Measurements from ENCODE around the gene CCDC158.

DNA sequence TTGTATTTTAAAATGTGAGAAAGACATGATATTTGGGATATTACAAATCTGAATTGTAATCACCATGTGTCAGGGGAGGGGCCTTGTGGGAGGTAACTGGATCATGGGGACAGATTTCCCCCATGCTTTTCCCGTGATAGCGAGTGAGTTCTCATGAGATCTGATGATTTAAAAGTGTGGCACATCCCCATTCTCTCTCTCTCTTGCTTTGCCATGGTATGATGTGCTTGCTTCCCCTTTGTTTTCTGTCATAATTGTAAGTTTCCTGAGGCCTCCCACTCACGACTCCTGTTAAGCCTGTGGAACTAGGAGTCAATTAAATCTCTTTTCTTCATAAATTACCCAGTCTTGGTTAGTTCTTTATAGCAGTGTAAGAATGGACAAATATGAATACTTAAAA lies 39.0 kb downstream of the CCDC158 start:
- TF ChIP-seq, protein P1, sequence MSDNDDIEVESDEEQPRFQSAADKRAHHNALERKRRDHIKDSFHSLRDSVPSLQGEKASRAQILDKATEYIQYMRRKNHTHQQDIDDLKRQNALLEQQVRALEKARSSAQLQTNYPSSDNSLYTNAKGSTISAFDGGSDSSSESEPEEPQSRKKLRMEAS (IDR thresholded peaks at IDR 0.05) = no peak
- TF ChIP-seq RAD21 (IDR thresholded peaks at IDR 0.05; ENCODE audit: low read depth) (no peak), NFIC (IDR thresholded peaks at IDR 0.05) (no peak), EP300 (IDR thresholded peaks at IDR 0.05; ENCODE audit: borderline replicate concordance) (no peak), TAF1 (IDR thresholded peaks at IDR 0.05; ENCODE audit: low read depth) (no peak), FOXM1 (IDR thresholded peaks at IDR 0.05; ENCODE audit: borderline replicate concordance, low read depth) (no peak)
- TF ChIP-seq, protein P2, sequence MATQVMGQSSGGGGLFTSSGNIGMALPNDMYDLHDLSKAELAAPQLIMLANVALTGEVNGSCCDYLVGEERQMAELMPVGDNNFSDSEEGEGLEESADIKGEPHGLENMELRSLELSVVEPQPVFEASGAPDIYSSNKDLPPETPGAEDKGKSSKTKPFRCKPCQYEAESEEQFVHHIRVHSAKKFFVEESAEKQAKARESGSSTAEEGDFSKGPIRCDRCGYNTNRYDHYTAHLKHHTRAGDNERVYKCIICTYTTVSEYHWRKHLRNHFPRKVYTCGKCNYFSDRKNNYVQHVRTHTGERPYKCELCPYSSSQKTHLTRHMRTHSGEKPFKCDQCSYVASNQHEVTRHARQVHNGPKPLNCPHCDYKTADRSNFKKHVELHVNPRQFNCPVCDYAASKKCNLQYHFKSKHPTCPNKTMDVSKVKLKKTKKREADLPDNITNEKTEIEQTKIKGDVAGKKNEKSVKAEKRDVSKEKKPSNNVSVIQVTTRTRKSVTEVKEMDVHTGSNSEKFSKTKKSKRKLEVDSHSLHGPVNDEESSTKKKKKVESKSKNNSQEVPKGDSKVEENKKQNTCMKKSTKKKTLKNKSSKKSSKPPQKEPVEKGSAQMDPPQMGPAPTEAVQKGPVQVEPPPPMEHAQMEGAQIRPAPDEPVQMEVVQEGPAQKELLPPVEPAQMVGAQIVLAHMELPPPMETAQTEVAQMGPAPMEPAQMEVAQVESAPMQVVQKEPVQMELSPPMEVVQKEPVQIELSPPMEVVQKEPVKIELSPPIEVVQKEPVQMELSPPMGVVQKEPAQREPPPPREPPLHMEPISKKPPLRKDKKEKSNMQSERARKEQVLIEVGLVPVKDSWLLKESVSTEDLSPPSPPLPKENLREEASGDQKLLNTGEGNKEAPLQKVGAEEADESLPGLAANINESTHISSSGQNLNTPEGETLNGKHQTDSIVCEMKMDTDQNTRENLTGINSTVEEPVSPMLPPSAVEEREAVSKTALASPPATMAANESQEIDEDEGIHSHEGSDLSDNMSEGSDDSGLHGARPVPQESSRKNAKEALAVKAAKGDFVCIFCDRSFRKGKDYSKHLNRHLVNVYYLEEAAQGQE (IDR thresholded peaks at IDR 0.05; ENCODE audit: low read depth) = no peak
